GM12878 (cell line): ENCODE measurements around the gene PTBP1. TPM values are rescaled to one million over a fixed set of nuclear protein-coding genes. Genes with fewer than 3 reads are reported as not detected.
A peak's percentile ranks its signal among the peaks of the same experiment; 100 is the strongest.

Experiments
- ASH2L ChIP-seq: fragments of 300-600, 200-600 bp; sonication (generic); IDR thresholded peaks from 2 replicates; pipeline ENCODE4 v1.6.1; 2017; ENCODE audit warnings: low read depth, mild to moderate bottlenecking, borderline replicate concordance
- ATF3 ChIP-seq: IDR thresholded peaks from 2 replicates; pipeline ENCODE4 v1.6.1; 2011; ENCODE audit warnings: low read depth, mild to moderate bottlenecking, low read length, moderate library complexity, borderline replicate concordance; ENCODE audit errors: extremely low read depth
- ATF7 ChIP-seq: fragments of 450-650 bp; IDR thresholded peaks from 2 replicates; pipeline ENCODE4 v1.6.1; 2016; ENCODE audit warnings: low read depth, mild to moderate bottlenecking
- CHD4 ChIP-seq: fragments of 200-600 bp; sonication (generic); IDR thresholded peaks from 2 replicates; pipeline ENCODE4 v1.6.1; 2016; ENCODE audit warnings: mild to moderate bottlenecking
- CREM ChIP-seq: IDR thresholded peaks from 2 replicates; pipeline ENCODE4 v1.6.1; 2014; ENCODE audit warnings: antibody characterized with exemption, low read depth
- EP300 ChIP-seq, 2 experiments: fragments of 150-350 bp in 1 of 2; IDR thresholded peaks; 2 replicates each; pipeline ENCODE4 v1.6.1; 2011 to 2012; ENCODE audit warnings: low read depth in 2 of 2, low read length in 2 of 2, borderline replicate concordance in 1 of 2, improper control_type of control experiment in 1 of 2, inconsistent platforms in 1 of 2; ENCODE audit not compliant: control insufficient read depth in 1 of 2
- HDAC2 ChIP-seq: fragments of 200-600 bp; sonication (generic); IDR thresholded peaks from 2 replicates; pipeline ENCODE4 v1.6.1; 2017
- IKZF1 ChIP-seq: fragments of 450-650 bp; conservative IDR thresholded peaks from 2 replicates; pipeline ENCODE4 v1.6.1; 2017; ENCODE audit warnings: antibody characterized with exemption, mild to moderate bottlenecking
- IRF5 ChIP-seq: fragments of 450-650 bp; IDR thresholded peaks from 2 replicates; pipeline ENCODE4 v1.6.1; 2017; ENCODE audit warnings: borderline replicate concordance
- JUND ChIP-seq: IDR thresholded peaks from 2 replicates; pipeline ENCODE4 v1.6.1; 2012; ENCODE audit warnings: low read depth, mild to moderate bottlenecking, low read length, improper control_type of control experiment, moderate library complexity
- NFIC ChIP-seq: IDR thresholded peaks from 2 replicates; pipeline ENCODE4 v1.6.1; 2012; ENCODE audit warnings: low read depth, mild to moderate bottlenecking, inconsistent platforms, low read length, moderate library complexity
- NKRF ChIP-seq: fragments of 450-650 bp; conservative IDR thresholded peaks from 2 replicates; pipeline ENCODE4 v1.6.1; 2017; ENCODE audit warnings: mild to moderate bottlenecking, moderate library complexity
- NR2F1 ChIP-seq: fragments of 450-650 bp; conservative IDR thresholded peaks from 2 replicates; pipeline ENCODE4 v1.6.1; 2017; ENCODE audit warnings: mild to moderate bottlenecking
- POLR2A ChIP-seq: IDR thresholded peaks from 2 replicates; pipeline ENCODE4 v1.6.1; 2011; ENCODE audit warnings: low read depth, mild to moderate bottlenecking, low read length
- RB1 ChIP-seq: fragments of 450-650 bp; formaldehyde crosslinking; IDR thresholded peaks from 2 replicates; pipeline ENCODE4 v1.6.1; 2017; ENCODE audit warnings: mild to moderate bottlenecking, borderline replicate concordance
- RCOR1 ChIP-seq: conservative IDR thresholded peaks from 2 replicates; pipeline ENCODE4 v1.6.1; 2012; ENCODE audit warnings: low read depth, low read length, improper control_type of control experiment
- REST ChIP-seq: IDR thresholded peaks from 2 replicates; pipeline ENCODE4 v1.6.1; 2012; ENCODE audit warnings: mild to moderate bottlenecking, low read depth, low read length
- TARDBP ChIP-seq: IDR thresholded peaks from 2 replicates; pipeline ENCODE4 v1.6.1; 2016; ENCODE audit warnings: borderline replicate concordance
- polyA plus RNA-seq, 11 experiments: library from polyadenylated mRNA; depleted of rRNA in 4 of 11; unstranded in 6 of 11; stranded (reverse) in 5 of 11; fragments of >200 nt; fragmentation: Nextera tagmentation in 4 of 11; fragmentation: Illumina TruSeq in 1 of 11; extraction: Ambion mirVana in 4 of 11; extraction: Trizol in 1 of 11; gene quantifications; 1 replicate in 1 of 11; 2 replicates in 10 of 11; pipeline versions ENCODE4 v1.2.1 to v1.2.3, GENCODE V29; 2011 to 2016; ENCODE audit warnings: inconsistent platforms in 2 of 11, missing spikeins in 2 of 11, low read depth in 1 of 11
- total RNA-seq, 4 experiments: library from RNA; depleted of rRNA in 3 of 4; stranded (reverse); fragments of >200 nt in 3 of 4; fragmentation: Illumina TruSeq in 1 of 4; extraction: Trizol in 1 of 4; gene quantifications; 2 replicates each; pipeline versions ENCODE4 v1.2.1 to v1.2.3, GENCODE V29; 2013 to 2021

Gene PTBP1
- total and polyA plus RNA-seq, 10 of the 15 experiments (the other 5 are each of a cell fraction or from before 2014, with no cell fraction given): 13.1 to 532 (median 217) TPM

- TF ChIP-seq NR2F1: peak; percentile 83
- no peak for TF ChIP-seq NFIC
- TF ChIP-seq EP300 (IDR thresholded peaks at IDR 0.05; ENCODE audit: borderline replicate concordance in 1 of 2, control insufficient read depth in 1 of 2, low read depth in 2 of 2, low read length in 2 of 2): no peak
- TF ChIP-seq NKRF: peak; percentile 72
- TF ChIP-seq HDAC2: no peak
- TF ChIP-seq REST: no peak
- no peak for TF ChIP-seq ATF7
- no peak for TF ChIP-seq TARDBP
- TF ChIP-seq JUND: no peak
- no peak for TF ChIP-seq RCOR1
- peak; percentile 88 for TF ChIP-seq POLR2A
- peak; percentile 97; the same call in 1 of the 2 replicates for TF ChIP-seq RB1
- no peak for TF ChIP-seq IRF5
- no peak for TF ChIP-seq CREM
- no peak for TF ChIP-seq CHD4
- 0 out of 2 replicates have a peak, but pooled peaks have one; percentile 18 for TF ChIP-seq ASH2L
- peak; percentile 99 for TF ChIP-seq IKZF1
- no peak for TF ChIP-seq ATF3
These were observed 519 bp downstream of the PTBP1 start (continued) for GRCh38 chr19:797528-798414.
